Caki2 (cell line): Measurements from ENCODE around the gene AUNIP. TPM values are rescaled to one million over a fixed set of nuclear protein-coding genes. Genes with fewer than 3 reads are reported as not detected.

Experiments
- DNase-seq: peaks from one replicate; pipeline ENCODE4 v3.0.0-alpha.2; 2015; ENCODE audit warnings: low read depth
- in situ Hi-C: cut with HindIII; loops from 2 replicates; pipeline ENCODE4 v1.10.0; 2016; ENCODE audit warnings: low sequenced_read_pairs, low pct_unique_long_range_greater_than_20kb, mixed read lengths
- total RNA-seq: library from RNA; depleted of rRNA; stranded (reverse); fragments of >200 nt; shearing (Covaris generic); gene quantifications from 2 replicates; pipeline ENCODE4 v1.2.3, GENCODE V29; 2014; ENCODE audit warnings: low replicate concordance; rRNA removed

AUNIP gene
- total RNA-seq, 1 experiment from 2014 or later = 13.1 TPM

DNA sequence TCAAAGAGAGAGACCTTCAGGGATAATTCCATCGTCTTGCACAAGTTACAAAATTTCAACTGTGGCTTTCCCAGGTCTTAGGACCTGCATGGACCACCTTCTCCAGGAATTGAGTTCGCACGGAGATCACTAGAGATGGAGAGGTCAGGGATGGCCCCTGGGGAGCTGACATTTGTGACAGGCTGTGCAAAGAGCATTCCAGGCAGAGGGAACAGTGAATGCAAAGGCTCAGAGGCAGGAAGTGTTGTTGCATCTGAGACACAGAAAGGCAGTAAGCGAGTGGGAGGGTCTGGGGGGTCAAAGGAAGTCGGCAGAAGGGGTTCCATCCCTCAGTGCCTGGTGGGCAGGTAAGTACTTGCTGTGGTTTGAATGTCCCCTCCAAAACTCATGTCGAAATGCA, 68.8 kb downstream of the AUNIP start:
- in situ Hi-C loops = no loop called here

GRCh38 chr1:25787760-25788166, 71.5 kb downstream of the AUNIP start:
- no peak for DNase-seq
- in situ Hi-C loops = no loop called here

More for the DNA sequence above, 68.8 kb downstream of the AUNIP start:
- DNase-seq = no peak

DNA sequence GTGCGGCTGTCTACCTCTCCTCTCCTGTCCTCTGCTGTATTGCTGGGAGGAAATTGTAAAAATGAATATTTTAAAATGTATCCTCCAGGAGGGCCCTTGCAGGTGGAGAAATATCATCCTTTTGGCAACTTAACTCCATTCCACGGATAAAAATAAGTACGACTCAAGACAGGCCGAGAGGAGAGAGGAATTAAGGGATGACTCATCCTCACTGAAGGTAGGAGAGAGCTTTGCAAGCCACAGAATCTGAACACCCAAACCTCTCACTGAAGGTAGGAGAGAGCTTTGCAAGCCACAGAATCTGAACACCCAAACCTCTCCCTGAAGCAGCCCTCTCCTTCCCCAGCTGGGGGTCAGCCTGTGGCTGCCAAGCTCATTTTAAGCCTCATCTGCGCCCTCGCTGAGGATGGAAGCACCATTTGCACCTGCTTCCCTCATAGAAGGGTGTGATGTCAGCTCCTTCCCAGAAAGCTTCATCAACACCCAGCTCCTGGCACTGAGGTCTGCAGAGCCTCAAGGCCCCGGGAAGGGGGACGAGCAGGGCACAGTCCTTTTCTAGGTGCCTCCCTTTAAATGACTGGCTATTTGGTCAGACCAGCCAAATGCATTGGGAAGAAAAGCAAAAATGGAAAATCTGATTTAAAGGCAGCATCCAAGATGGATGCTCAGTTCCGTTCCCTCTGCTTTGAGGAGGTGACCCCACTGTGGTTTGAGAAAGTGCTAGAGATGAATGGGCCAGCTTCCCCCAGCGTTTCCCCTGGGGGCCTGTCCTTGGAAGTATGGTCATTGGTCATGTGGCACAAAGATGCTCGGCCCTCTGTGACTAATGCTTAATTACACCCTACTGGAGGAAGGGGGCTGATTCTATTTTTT, 72.1 kb downstream of the AUNIP start:
- no peak for DNase-seq
- in situ Hi-C loops = no loop called here

DNA sequence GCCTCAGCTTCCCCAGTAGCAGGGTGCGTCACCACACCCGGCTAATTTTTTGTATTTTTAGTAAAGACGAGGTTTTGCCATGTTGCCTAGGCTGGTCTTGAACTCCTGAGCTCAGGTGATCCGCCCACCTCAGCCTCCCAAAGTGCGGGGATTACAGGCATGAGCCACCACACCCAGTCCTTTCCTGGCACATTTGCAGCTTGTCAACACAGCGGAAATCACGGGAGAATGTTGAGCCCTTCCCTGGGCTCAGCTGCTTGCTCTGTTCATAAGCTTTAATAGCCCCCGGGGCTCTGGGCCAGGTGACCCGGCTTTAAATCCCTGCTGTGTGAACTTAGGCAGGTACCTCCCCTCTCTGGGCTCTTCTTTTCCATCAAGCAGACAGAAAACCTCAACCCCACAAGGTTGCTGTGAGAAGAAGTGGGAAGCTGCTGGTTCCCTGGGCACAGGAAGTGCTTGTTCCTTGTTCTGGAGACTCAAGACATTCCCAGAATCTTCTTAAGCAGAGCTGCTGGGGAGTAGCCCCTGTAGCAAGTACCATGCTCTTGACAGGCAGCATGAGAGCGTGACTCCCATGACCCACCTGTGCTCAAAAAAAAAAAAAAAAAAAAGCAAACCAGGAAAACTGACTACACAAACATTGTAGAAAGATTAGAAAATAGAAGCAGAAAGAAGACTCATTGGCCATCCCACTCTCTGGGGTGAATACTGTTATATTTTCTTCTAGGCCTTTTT, 73.8 kb downstream of the AUNIP start:
- no peak for DNase-seq
- in situ Hi-C loops = no loop called here

DNA sequence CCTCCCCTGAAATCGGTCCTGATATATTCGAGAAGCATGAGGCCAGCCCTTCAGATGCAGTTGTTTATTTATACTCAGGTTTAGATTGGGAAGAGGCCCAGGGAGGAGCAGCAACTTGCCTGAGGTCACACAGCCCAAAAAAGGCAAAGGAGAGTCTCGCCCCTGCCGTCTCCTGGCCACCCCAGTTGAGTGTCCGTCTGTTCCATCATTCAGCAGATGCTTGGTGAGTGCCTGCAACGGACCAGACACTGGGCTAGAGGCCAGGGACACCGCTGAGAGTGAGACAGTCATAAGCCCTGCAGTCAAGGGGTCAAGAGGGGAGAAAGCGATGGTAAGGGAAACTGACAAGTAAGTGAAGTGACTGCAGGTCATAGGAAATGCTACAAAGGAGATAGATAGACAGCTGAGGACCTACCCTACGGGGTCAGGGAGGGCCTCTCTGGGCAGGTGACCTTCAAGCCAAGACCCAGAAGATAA, 74.6 kb downstream of the AUNIP start:
- no peak for DNase-seq

More for the DNA sequence above, 74.6 kb downstream of the AUNIP start:
- in situ Hi-C loops = no loop called here

Other genes starting within 250 kb of the AUNIP start
- gene MAN1C1, start 242.7 kb downstream of the AUNIP start, total RNA-seq = not detected in 2 replicates
- 13.8 and 16.9 TPM in 2 replicates for gene SELENON, start 59.3 kb downstream of the AUNIP start, total RNA-seq
- 12.3 and 16.3 TPM in 2 replicates for gene MTFR1L, start 39.5 kb downstream of the AUNIP start, total RNA-seq
- 7.0 and 14.1 TPM in 2 replicates for gene PAQR7, start 16.3 kb upstream of the AUNIP start, total RNA-seq
- gene STMN1, start 47.0 kb upstream of the AUNIP start, total RNA-seq = 65.2 and 92.4 TPM in 2 replicates
- gene PAFAH2, start 138.6 kb upstream of the AUNIP start, total RNA-seq = 11.8 and 16.6 TPM in 2 replicates
- not detected in 2 replicates for gene EXTL1, start 162.3 kb upstream of the AUNIP start, total RNA-seq
- not detected in 2 replicates for gene SLC30A2, start 186.7 kb upstream of the AUNIP start, total RNA-seq
- not detected in 2 replicates for gene TRIM63, start 208.2 kb upstream of the AUNIP start, total RNA-seq